Sigmoid colon (tissue), 7 donors: ENCODE results near the gene GPRC5D. TPM values are rescaled to one million over a fixed set of nuclear protein-coding genes. Genes with fewer than 3 reads are reported as not detected.
A peak's percentile ranks its signal among the peaks of the same experiment; 100 is the strongest.

Source experiments
- DNase-seq: peaks from one replicate; pipeline ENCODE4 v3.0.0-alpha.2; 2019
- H3K27ac ChIP-seq, 4 donors: fragments of 200-600 bp; sonication (generic); one replicate each; pipeline ENCODE4 v1.5.1; 2016 to 2019; ENCODE audit warnings: mild to moderate bottlenecking in 1 of 4
- H3K27me3 ChIP-seq, 3 donors: fragments of 200-600 bp; sonication (generic); one replicate each; pipeline ENCODE4 v1.5.1; 2019; ENCODE audit warnings: mild to moderate bottlenecking in 1 of 3
- H3K36me3 ChIP-seq, 4 donors: fragments of 200-600 bp; sonication (generic); one replicate each; pipeline ENCODE4 v1.5.1; 2016 to 2019
- H3K4me1 ChIP-seq, 4 donors: fragments of 200-600 bp; sonication (generic); one replicate each; pipeline ENCODE4 v1.5.1; 2017 to 2019
- H3K4me3 ChIP-seq, 4 donors: fragments of 200-600 bp; sonication (generic); one replicate each; pipeline ENCODE4 v1.5.1; 2017 to 2019; ENCODE audit warnings: mild to moderate bottlenecking in 2 of 4, moderate library complexity in 1 of 4
- H3K9me3 ChIP-seq, 4 donors: fragments of 200-600 bp in 3 of 4; sonication (generic) in 3 of 4; one replicate each; pipeline versions ENCODE4 v1.5.1 to v1.6.1; 2013 to 2019
- CTCF ChIP-seq, 4 experiments: fragments of 450-650 bp in 3 of 4; fragments of 200-600 bp in 1 of 4; IDR thresholded peaks; one replicate each; pipeline ENCODE4 v1.5.1; 2016 to 2019; ENCODE audit warnings: antibody characterized with exemption in 4 of 4, mild to moderate bottlenecking in 3 of 4, moderate library complexity in 2 of 4
- EP300 ChIP-seq, 4 donors: sonication (generic); formaldehyde crosslinking; IDR thresholded peaks; one replicate each; pipeline ENCODE4 v1.6.1; 2017; ENCODE audit warnings: antibody characterized with exemption in 4 of 4
- POLR2A ChIP-seq, 2 donors: fragments of 450-650 bp; IDR thresholded peaks; one replicate each; pipeline ENCODE4 v1.6.1; 2016; ENCODE audit warnings: antibody characterized with exemption in 2 of 2, mild to moderate bottlenecking in 2 of 2, moderate library complexity in 2 of 2
- POLR2AphosphoS5 ChIP-seq, 4 donors: sonication (generic); formaldehyde crosslinking; IDR thresholded peaks; one replicate each; pipeline ENCODE4 v1.6.1; 2017; ENCODE audit warnings: antibody characterized with exemption in 4 of 4
- WGBS, 2 donors: extraction: QIAGEN DNeasy Blood & Tissue Kit; methylation state at CpG; one replicate each; pipeline ENCODE4 v1.1.7; 2013; 5-methylcytosine and 5-hydroxymethylcytosine counted together
- intact Hi-C: fragments of 100-400 bp; cut with DNase I; formaldehyde crosslinking; loops from one replicate; pipeline ENCODE4 v1.15.1; 2023
- polyA plus RNA-seq, 3 donors: library from polyadenylated mRNA; stranded (reverse); fragments of 200-250 nt; gene quantifications; one replicate each; pipeline ENCODE4 v1.2.3, GENCODE V29; 2013
- total RNA-seq, 4 donors: library from RNA; depleted of rRNA; stranded (reverse); fragments of >200 nt; gene quantifications; one replicate each; pipeline ENCODE4 v1.1.0, GENCODE V29; 2016
- donor health status: healthy with polysubstance abuse.
- donor health status: Bipolar disorder and iron deficiency.
- donor health status: healthy.

Gene GPRC5D
- total and polyA plus RNA-seq, 7 donors: 0.16 TPM; not detected in 6

GRCh38 chr12:12918781-12919389, 33.1 kb downstream of the GPRC5D start:
- H3K4me1 ChIP-seq: peaks cover 0 to 3% (median 0%) of the 10 kb centered on the region in 4 donors
- DNase-seq: no peak
- WGBS, 2 donors: 39 to 64% methylated on average over 6 of the region's 6 CpGs
- no peaks in the 10 kb centered on the region for H3K27me3 ChIP-seq
- no peak overlapping the region for H3K4me3 ChIP-seq
- intact Hi-C loops: no loop called here
- no peak overlapping the region for H3K27ac ChIP-seq
- no peaks in the 10 kb centered on the region for H3K36me3 ChIP-seq
- TF ChIP-seq POLR2A (IDR thresholded peaks at IDR 0.05) (no peak), EP300 (IDR thresholded peaks at IDR 0.05) (no peak), CTCF (IDR thresholded peaks at IDR 0.05) (no peak), POLR2AphosphoS5 (IDR thresholded peaks at IDR 0.05) (no peak)
- no peaks in the 10 kb centered on the region for H3K9me3 ChIP-seq

- H3K4me1 ChIP-seq: peaks cover 0 to 3% (median 0%) of the 10 kb centered on the region in 4 donors
- no peaks in the 10 kb centered on the region for H3K27me3 ChIP-seq
- intact Hi-C loops: loop anchor here (2.0 kb wide), 1 partner anchor 65 kb away; no protein-coding TSS in a partner anchor
- no peak overlapping the region for H3K27ac ChIP-seq
- DNase-seq: no peak
- no peaks in the 10 kb centered on the region for H3K9me3 ChIP-seq
- H3K36me3 ChIP-seq: no peaks in the 10 kb centered on the region
- TF ChIP-seq EP300 (IDR thresholded peaks at IDR 0.05) (no peak), CTCF (IDR thresholded peaks at IDR 0.05) (no peak), POLR2A (IDR thresholded peaks at IDR 0.05) (no peak), POLR2AphosphoS5 (IDR thresholded peaks at IDR 0.05) (no peak)
- no peak overlapping the region for H3K4me3 ChIP-seq
- WGBS, 2 donors: 94 to 97% methylated on average over 2 of the region's 2 CpGs
Measured at GRCh38 chr12:12917517-12917916, 34.5 kb downstream of the GPRC5D start.

- Histone ChIP-seq H3K36me3 (no peaks in the 10 kb centered on the region), H3K9me3 (no peaks in the 10 kb centered on the region), H3K27me3 (no peaks in the 10 kb centered on the region), H3K4me3 (no peak overlapping the region), H3K4me1 (peaks cover 0 to 3% (median 0%) of the 10 kb centered on the region in 4 donors), H3K27ac (peak overlapping the region in 3 of 4 donors; percentile 31 to 50 (median 37))
- TF ChIP-seq EP300 (IDR thresholded peaks at IDR 0.05) (no peak), CTCF (IDR thresholded peaks at IDR 0.05) (peak; percentile 90 to 96 (median 93))
- DNase-seq: peak; percentile 91
- intact Hi-C loops: loop anchor here (1.0 to 2.0 kb wide), 2 partner anchors 66 to 296 kb away; no protein-coding TSS in a partner anchor
- 25 to 34% methylated on average over 19 of the region's 19 CpGs for WGBS, 2 donors
Measured at GRCh38 chr12:12916135-12916944, 35.6 kb downstream of the GPRC5D start.

- H3K36me3 ChIP-seq: no peaks in the 10 kb centered on the region
- H3K9me3 ChIP-seq: no peaks in the 10 kb centered on the region
- DNase-seq: no peak
- no peaks in the 10 kb centered on the region for H3K27me3 ChIP-seq
- no peak overlapping the region for H3K27ac ChIP-seq
- TF ChIP-seq POLR2AphosphoS5 (IDR thresholded peaks at IDR 0.05) (no peak), EP300 (IDR thresholded peaks at IDR 0.05) (no peak), CTCF (IDR thresholded peaks at IDR 0.05) (no peak), POLR2A (IDR thresholded peaks at IDR 0.05) (no peak)
- H3K4me3 ChIP-seq: no peak overlapping the region
- intact Hi-C loops: loop anchor here (1.0 to 2.0 kb wide), 2 partner anchors 67 to 297 kb away; no protein-coding TSS in a partner anchor
- H3K4me1 ChIP-seq: peaks cover 0 to 3% (median 0%) of the 10 kb centered on the region in 4 donors
- WGBS, 2 donors: 83 to 87% methylated on average over 10 of the region's 10 CpGs
Measured at GRCh38 chr12:12915656-12916055, 36.3 kb downstream of the GPRC5D start.
